PFSK-1 (cell line): ENCODE results near the gene SEMA3C.

Experiments used
- FOXP2 ChIP-seq: optimal IDR thresholded peaks from 2 replicates; pipeline ENCODE3; 2011; ENCODE audit warnings: borderline replicate concordance, control low read depth, inconsistent platforms; ENCODE audit not compliant: insufficient read depth; ENCODE audit errors: extremely low read length, extremely low read depth
- POLR2AphosphoS5 ChIP-seq: IDR thresholded peaks from 2 replicates; pipeline ENCODE4 v1.6.1; 2012; ENCODE audit warnings: low read depth, mild to moderate bottlenecking, control low read depth, low read length, moderate library complexity
- REST ChIP-seq, 2 experiments: IDR thresholded peaks; 2 replicates each; pipeline versions ENCODE4 v1.6.1 to v1.8.0; 2011 to 2012; ENCODE audit warnings: low read depth in 2 of 2, low read length in 2 of 2, control low read depth in 1 of 2, inconsistent platforms in 1 of 2, mild to moderate bottlenecking in 1 of 2, moderate library complexity in 1 of 2; ENCODE audit not compliant: insufficient read depth in 1 of 2
- SIN3A ChIP-seq: IDR thresholded peaks from 2 replicates; pipeline ENCODE4 v1.6.1; 2012; ENCODE audit warnings: mild to moderate bottlenecking, low read length, moderate library complexity, borderline replicate concordance; ENCODE audit not compliant: insufficient read depth
- TAF1 ChIP-seq: IDR thresholded peaks from 2 replicates; pipeline ENCODE4 v1.6.1; 2012; ENCODE audit warnings: low read length, control low read depth, borderline replicate concordance; ENCODE audit not compliant: insufficient read depth

SEMA3C gene

GRCh38 chr7:80910228-80910627, 8.6 kb downstream of the SEMA3C start:
- TF ChIP-seq REST (IDR thresholded peaks at IDR 0.05; ENCODE audit: insufficient read depth in 1 of 2, low read depth in 2 of 2, low read length in 2 of 2), result no peak
- no peak for TF ChIP-seq POLR2AphosphoS5
- TF ChIP-seq FOXP2, result no peak

- TF ChIP-seq REST (IDR thresholded peaks at IDR 0.05; ENCODE audit: insufficient read depth in 1 of 2, low read depth in 2 of 2, low read length in 2 of 2) (no peak), SIN3A (no peak), POLR2AphosphoS5 (no peak), FOXP2 (no peak), TAF1 (no peak)
These were observed 10.5 kb downstream of the SEMA3C start for GRCh38 chr7:80908360-80908797.

DNA sequence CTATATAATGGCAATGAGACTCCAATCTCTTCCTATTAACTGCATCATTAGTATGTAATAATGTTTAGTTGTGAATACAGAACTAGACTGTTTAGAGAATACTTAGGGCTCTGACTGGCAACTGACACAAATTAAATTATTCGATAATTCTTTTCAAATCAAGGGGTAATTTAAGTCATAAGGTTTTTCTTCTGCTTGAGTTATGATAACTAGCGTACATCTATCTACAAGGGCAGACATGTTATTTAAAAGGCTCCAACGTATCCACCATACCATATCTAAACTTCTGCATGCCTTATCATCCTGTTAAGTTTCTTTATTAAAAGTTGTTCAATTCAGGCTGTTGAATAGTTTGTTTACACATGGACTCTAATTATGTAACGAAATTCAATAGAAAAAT, 11.2 kb downstream of the SEMA3C start:
- TF ChIP-seq SIN3A, result no peak
- TF ChIP-seq POLR2AphosphoS5, result no peak
- no peak for TF ChIP-seq TAF1
- TF ChIP-seq REST (IDR thresholded peaks at IDR 0.05; ENCODE audit: insufficient read depth in 1 of 2, low read depth in 2 of 2, low read length in 2 of 2), result no peak
- TF ChIP-seq FOXP2, result no peak

DNA sequence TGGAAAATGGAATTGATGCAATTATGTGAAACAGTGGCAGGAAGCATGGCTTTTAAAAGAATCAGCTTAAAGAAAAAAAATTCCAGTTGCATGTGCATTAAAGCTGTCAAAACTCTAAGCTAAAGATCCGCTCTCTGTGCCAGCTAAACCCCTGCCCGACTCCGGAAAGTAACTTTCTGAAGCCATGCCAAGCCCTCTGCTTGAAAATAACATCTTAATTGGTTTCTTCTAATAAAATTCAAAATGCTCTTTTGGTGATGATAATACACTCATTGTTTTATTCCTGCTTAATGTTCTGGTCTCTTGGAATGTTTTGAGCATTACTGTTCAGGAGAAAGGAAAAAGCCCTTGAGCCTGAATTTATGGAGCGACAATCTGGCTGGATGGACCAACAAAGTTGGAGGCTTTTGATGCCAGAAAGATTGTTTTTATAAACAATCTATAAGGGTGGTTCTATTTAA, 11.7 kb downstream of the SEMA3C start:
- no peak for TF ChIP-seq REST (IDR thresholded peaks at IDR 0.05; ENCODE audit: insufficient read depth in 1 of 2, low read depth in 2 of 2, low read length in 2 of 2)
- TF ChIP-seq SIN3A, result no peak
- TF ChIP-seq FOXP2, result no peak
- no peak for TF ChIP-seq TAF1
- no peak for TF ChIP-seq POLR2AphosphoS5

DNA sequence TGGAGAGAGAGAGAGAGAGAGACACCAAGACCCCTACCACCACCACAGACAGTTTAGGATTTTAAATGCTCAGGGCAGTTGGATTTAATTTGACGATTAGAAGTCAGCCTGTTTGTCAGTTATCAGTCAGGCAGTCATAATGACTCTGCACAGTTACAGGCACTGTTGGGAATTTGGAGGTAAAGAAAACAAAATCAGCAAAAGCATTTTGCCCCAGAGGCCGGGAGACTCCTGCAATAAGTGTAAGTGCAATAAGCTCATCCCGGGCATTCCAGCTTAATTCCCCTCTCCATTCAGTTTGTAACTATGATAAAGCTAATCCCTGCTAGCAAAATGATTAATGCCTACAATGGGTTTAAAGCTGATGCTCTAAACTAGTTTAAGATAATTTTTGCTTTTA, 13.5 kb downstream of the SEMA3C start:
- TF ChIP-seq REST (IDR thresholded peaks at IDR 0.05; ENCODE audit: insufficient read depth in 1 of 2, low read depth in 2 of 2, low read length in 2 of 2), result no peak
